Activated CD8-positive, alpha-beta memory T cell treated with anti-CD3 and anti-CD28 coated beads for 1 hour (primary cell): ENCODE results near the gene PCYOX1L.

Experiments used
- DNase-seq, 2 donors: peaks; one replicate each; pipeline ENCODE4 v3.0.0-alpha.2; 2020; ENCODE audit warnings: low read depth in 1 of 2; ENCODE audit errors: extremely low read depth in 1 of 2

The PCYOX1L gene

GRCh38 chr5:149337736-149338135 lies 20.1 kb upstream of the PCYOX1L start:
- DNase-seq, result no peak

- no peak for DNase-seq
Observed at GRCh38 chr5:149338364-149338763, 19.5 kb upstream of the PCYOX1L start.

- no peak for DNase-seq
Observed at GRCh38 chr5:149340920-149341319, 16.9 kb upstream of the PCYOX1L start.

- DNase-seq, result no peak
Observed at GRCh38 chr5:149341876-149342275, 16.0 kb upstream of the PCYOX1L start.

- DNase-seq, result no peak
Observed at GRCh38 chr5:149344151-149344550, 13.7 kb upstream of the PCYOX1L start.

GRCh38 chr5:149345147-149345891 lies 12.5 kb upstream of the PCYOX1L start, which contains the start of gene GRPEL2:
Gene GRPEL2 (plus strand): TSS chr5:149345499. CDS start chr5:149345540, 41 bp downstream.
- DNase-seq, result peak; percentile 61 to 72

GRCh38 chr5:149345892-149346222 lies 12.0 kb upstream of the PCYOX1L start:
- DNase-seq, result no peak

GRCh38 chr5:149348518-149348917 lies 9.3 kb upstream of the PCYOX1L start:
- no peak for DNase-seq

- no peak for DNase-seq
Observed at GRCh38 chr5:149349382-149349781, 8.5 kb upstream of the PCYOX1L start.

- no peak for DNase-seq
Observed at GRCh38 chr5:149352169-149352568, 5.7 kb upstream of the PCYOX1L start.

GRCh38 chr5:149353911-149354310 lies 3.9 kb upstream of the PCYOX1L start:
- no peak for DNase-seq

GRCh38 chr5:149355688-149356087 lies 2.2 kb upstream of the PCYOX1L start:
- DNase-seq, result no peak

GRCh38 chr5:149356391-149356790 lies 1.5 kb upstream of the PCYOX1L start:
- no peak for DNase-seq

GRCh38 chr5:149358294-149358651 lies 427 bp downstream of the PCYOX1L start:
- no peak for DNase-seq

GRCh38 chr5:149358868-149359495 lies 1.1 kb downstream of the PCYOX1L start:
- no peak for DNase-seq

- DNase-seq, result no peak
Observed at GRCh38 chr5:149360272-149360671, 2.4 kb downstream of the PCYOX1L start.

- no peak for DNase-seq
Observed at GRCh38 chr5:149362541-149362940, 4.7 kb downstream of the PCYOX1L start.

- no peak for DNase-seq
Observed at GRCh38 chr5:149363358-149363757, 5.5 kb downstream of the PCYOX1L start.

- no peak for DNase-seq
Observed at GRCh38 chr5:149363936-149364335, 6.1 kb downstream of the PCYOX1L start.

- DNase-seq, result no peak
Observed at GRCh38 chr5:149364719-149365118, 6.9 kb downstream of the PCYOX1L start.

GRCh38 chr5:149365418-149365817 lies 7.6 kb downstream of the PCYOX1L start:
- no peak for DNase-seq

GRCh38 chr5:149366169-149366729 lies 8.4 kb downstream of the PCYOX1L start:
- no peak for DNase-seq
